ENCODE data around the gene NTRK2.

The NTRK2 gene

GRCh38 chr9:84681516-84682285 is 12.2 kb downstream of the NTRK2 start:
- no peak overlapping the region for H3K4me3 ChIP-seq (ENCODE audit: low read depth, low read length)

GRCh38 chr9:84686068-84686467 is 16.5 kb downstream of the NTRK2 start:
- H3K4me3 ChIP-seq (ENCODE audit: low read depth, low read length), result no peak overlapping the region

DNA sequence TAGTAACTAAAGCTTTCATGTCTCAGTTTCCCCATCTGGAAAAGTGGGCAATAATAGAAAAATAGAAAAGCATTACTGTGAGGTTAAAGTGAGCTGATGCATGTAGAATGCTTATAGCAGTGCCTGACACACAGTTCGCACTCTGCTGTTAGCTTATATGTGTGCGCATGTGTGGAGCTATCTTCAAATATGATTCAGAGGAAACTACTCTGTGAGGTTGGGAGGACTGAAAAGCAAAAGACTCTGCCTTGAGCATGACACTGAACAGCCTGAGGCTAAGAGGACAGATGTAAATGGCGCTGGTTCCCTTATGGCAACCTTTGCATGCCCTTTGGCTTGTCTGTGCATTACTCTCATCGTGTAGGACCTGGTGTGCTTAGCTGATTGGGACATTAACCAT is 19.4 kb downstream of the NTRK2 start:
- H3K4me3 ChIP-seq (ENCODE audit: low read depth, low read length), result no peak overlapping the region

DNA sequence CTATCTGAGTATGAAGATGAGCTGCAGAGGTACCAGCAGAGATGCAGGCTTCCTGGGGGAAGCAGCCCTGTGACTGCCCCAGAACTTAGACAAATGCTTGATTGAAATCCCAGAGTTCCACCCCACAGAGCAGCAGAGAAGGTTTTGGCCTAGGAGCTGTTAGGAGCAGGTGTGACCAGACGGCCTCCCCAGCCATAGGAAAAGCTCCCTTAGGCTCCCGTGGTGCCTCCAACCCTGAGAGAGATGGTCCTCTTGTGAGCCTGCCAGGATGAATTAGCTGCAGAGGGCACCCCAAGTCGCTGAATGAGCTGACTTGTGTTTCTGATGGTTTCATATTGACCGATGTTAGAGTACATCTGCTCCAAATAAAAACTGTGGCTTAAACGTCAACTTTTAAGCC is 22.1 kb downstream of the NTRK2 start:
- H3K4me3 ChIP-seq (ENCODE audit: low read depth, low read length), result no peak overlapping the region

DNA sequence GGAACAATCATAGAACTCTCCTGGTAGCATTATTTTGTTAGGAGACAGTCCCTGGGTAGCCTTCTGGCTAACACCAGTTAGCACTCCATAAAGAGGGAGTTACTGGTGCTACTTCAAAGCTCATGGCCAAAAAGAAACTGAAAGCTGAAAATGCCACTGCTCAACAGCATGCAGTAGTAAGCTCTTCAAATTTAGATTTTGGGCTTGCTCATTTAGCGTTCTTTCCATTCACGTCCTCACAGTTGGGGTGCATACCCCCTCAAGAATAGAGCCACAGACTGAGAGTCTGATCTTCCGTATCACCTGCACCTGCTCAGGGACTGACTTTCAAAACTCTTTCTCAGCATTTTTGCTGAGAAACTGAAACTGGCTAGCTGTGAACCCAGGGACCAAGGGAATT is 24.7 kb downstream of the NTRK2 start:
- H3K4me3 ChIP-seq (ENCODE audit: low read depth, low read length), result no peak overlapping the region

DNA sequence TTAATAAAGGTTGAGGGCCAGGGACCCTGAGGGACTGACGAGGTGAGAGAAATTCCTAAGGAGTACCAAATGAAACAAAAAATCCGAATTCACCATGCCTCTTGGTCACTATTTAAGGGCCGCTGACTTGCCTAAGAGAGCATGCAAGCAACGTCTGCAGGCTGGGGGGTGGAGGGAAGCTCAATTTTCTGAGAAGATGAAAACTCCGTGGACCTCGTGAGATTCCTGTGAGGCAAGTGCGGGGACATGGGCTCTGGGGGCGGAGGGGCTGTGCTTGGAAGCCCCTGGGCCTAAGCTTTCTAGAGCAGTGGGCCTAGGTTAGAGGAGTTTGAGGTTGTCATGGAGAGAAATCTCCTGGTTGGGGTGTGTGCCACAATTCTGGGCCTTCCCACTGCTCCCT is 27.5 kb downstream of the NTRK2 start:
- no peak overlapping the region for H3K4me3 ChIP-seq (ENCODE audit: low read depth, low read length)

GRCh38 chr9:84697509-84698114 is 28.1 kb downstream of the NTRK2 start:
- H3K4me3 ChIP-seq (ENCODE audit: low read depth, low read length), result no peak overlapping the region

DNA sequence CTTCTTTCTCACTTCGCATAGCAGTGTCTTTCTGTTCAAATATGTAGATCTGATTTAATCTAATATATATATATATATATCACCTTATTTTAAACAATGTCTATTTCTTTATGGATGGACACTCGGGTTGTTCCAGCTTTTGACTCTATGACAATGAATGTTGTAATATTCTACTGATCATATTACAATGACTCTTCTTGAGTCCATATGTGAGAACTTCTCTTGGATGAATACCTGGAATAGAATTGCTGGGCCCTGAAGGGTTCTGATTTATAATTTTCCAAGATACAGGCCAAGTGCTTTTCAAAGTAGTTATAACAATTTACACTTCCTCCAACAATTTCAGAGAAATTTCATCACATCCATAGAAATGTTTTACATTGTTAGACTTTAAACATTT is 28.8 kb downstream of the NTRK2 start:
- no peak overlapping the region for H3K4me3 ChIP-seq (ENCODE audit: low read depth, low read length)

DNA sequence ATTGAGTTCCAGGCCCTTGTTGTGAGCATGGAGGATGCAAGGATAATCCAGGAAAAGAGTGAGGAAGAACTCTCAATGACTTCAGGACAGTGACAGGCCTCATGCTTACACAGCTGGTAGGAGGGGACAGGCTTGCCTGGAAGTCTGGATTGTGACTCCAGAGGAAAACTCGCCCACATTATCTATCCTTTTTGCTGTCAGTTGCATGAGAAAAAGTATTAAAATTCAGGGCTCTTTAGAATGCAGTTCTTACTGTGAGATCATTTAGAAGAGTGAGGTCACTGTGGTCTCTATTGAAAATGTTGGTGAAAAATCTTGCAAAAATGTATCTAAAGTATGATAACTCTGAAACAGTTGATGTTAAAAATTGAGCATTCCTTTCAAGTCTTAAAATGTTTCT is 30.5 kb downstream of the NTRK2 start:
- H3K4me3 ChIP-seq (ENCODE audit: low read depth, low read length), result no peak overlapping the region

DNA sequence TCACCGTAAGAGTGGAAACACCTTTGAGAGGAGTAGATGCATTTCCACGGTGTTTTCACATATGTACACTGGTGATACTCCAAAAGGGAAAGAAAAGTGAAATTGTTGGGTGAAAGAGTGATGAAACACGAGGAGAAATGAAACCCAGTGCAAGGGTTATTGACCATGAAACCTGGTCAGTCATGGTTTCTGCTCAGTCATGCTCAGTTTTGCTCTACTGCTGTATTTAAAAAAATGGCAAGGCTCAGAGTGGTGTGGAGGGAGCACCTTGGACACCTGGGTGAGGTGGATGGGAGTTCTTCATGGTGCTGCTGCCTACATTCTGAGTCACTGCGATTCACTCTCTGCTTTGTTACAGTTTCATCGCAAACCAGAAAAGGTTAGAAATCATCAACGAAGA is 32.3 kb downstream of the NTRK2 start:
- no peak overlapping the region for H3K4me3 ChIP-seq (ENCODE audit: low read depth, low read length)

DNA sequence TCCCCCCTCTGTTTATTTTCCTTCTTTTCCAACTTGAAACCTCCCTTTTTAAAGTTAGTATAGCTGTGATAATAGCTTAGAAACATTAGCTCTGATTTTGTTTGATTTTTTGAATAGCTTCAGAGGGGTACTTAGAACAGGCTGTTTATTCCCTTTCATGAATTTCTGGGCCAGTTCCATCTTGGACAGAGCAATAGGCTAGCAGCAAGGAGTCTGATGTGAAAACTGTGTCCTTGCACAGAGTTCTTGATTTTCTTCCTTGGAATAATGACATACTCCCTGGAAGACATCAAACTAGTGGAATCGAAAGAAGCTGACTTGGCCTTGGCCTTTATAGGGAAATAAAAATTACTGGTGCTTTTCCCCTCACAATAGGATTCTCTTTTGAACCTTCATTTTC is 32.9 kb downstream of the NTRK2 start:
- no peak overlapping the region for H3K4me3 ChIP-seq (ENCODE audit: low read depth, low read length)

DNA sequence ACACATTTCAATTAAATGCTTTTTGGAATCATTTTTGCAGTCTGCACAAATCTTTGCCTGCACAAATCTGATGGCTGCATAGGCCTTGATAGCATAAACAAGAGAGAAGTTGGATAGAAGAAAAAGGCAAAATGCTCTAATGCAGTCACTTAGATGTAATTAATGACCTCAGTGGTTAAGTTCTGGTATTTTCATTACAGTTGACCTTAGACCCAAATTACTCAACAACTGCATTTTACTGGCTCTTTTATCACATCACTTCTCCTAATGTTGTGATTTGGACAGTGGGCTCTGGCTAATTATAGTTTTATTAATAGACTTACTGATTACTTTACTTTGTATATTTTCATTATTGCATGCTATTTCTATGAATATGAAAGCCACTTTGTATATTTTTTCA is 34.3 kb downstream of the NTRK2 start:
- no peak overlapping the region for H3K4me3 ChIP-seq (ENCODE audit: low read depth, low read length)

DNA sequence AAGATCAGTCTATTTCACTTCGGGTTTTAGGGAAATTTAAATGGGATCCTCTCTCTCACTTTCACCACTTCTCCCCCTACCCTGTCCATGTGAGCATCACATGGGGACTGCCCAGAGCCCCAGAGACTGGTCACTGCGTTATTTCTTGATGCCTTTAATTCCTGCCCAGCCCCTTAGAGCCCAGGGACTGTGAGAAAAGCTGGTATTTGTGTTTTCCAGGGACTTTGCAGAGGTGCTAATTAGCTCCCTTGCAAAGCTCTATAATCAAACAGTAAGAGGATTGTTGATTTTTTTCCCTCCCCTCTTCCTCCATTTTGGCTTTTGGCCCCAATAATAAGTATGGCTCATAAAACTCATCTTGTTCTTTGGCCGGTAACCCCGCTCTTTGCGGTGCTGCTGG is 35.6 kb downstream of the NTRK2 start:
- H3K4me3 ChIP-seq (ENCODE audit: low read depth, low read length), result no peak overlapping the region

- H3K4me3 ChIP-seq (ENCODE audit: low read depth, low read length), result no peak overlapping the region
Observed at GRCh38 chr9:84708400-84708799, 38.9 kb downstream of the NTRK2 start.

- H3K4me3 ChIP-seq (ENCODE audit: low read depth, low read length), result no peak overlapping the region
Observed at GRCh38 chr9:84709056-84709455, 39.5 kb downstream of the NTRK2 start.

GRCh38 chr9:84710701-84711397 is 41.3 kb downstream of the NTRK2 start:
- H3K4me3 ChIP-seq (ENCODE audit: low read depth, low read length), result no peak overlapping the region

- no peak overlapping the region for H3K4me3 ChIP-seq (ENCODE audit: low read depth, low read length)
Observed at GRCh38 chr9:84711398-84711777, 41.9 kb downstream of the NTRK2 start.

- no peak overlapping the region for H3K4me3 ChIP-seq (ENCODE audit: low read depth, low read length)
Observed at GRCh38 chr9:84711936-84712335, 42.4 kb downstream of the NTRK2 start.

- no peak overlapping the region for H3K4me3 ChIP-seq (ENCODE audit: low read depth, low read length)
Observed at GRCh38 chr9:84716217-84716616, 46.7 kb downstream of the NTRK2 start.

GRCh38 chr9:84718476-84718875 is 48.9 kb downstream of the NTRK2 start:
- no peak overlapping the region for H3K4me3 ChIP-seq (ENCODE audit: low read depth, low read length)

DNA sequence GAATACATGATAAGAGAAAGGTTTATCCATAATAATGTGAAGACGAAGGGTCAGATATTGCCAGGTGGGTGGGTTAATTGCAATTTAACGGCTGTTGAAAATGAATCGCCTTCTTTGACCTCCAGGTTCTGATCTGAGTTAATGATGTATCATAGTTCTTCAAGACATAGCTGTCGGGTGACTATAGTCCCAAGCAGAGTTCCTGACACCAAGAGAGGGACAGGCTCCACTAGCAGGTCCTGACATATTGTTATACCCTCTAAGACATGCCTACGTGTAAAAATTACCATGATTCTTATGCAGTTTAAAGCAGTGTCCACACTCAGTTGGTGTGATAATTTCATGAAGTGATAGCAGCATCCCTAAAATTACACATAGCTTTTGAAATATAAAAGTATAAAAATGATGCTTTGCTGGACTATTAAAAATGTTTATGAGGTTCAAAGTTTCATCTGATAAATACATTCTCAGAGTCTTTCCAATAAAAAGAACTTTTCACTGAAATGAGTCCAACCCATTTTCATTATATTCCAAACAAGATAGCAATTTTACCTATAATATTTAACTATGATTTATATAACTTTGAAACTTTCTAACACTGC is 53.0 kb downstream of the NTRK2 start:
- no peak overlapping the region for H3K4me3 ChIP-seq (ENCODE audit: low read depth, low read length)

DNA sequence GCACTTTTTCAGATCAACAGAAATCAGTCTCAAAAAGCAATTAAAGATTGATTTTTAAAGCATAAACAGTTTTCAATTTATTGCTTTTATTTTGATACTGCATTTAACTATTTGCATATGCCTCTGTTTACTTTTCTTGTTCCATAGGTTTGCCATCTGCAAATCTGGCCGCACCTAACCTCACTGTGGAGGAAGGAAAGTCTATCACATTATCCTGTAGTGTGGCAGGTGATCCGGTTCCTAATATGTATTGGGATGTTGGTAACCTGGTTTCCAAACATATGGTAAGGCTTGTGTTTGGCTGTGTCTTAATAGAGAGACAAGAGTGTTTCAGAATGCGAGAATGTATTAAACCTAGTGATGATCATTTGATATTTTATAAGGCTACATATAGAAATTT is 53.9 kb downstream of the NTRK2 start:
- H3K4me3 ChIP-seq (ENCODE audit: low read depth, low read length), result no peak overlapping the region

All from iPS-11a (cell line).